Activated T-cell treated with anti-CD3 and anti-CD28 coated beads, Interleukin-2, amount 50 U/mL, for 4 hours (primary cell): ENCODE results near the gene COQ7. TPM values are rescaled to one million over a fixed set of nuclear protein-coding genes. Genes with fewer than 3 reads are reported as not detected.

Experiments used
- total RNA-seq, 3 donors: library from RNA; stranded (reverse); gene quantifications; one replicate each; pipeline ENCODE4 v1.2.1, GENCODE V29; 2021

The COQ7 gene
- total RNA-seq, 3 donors from 2014 or later: 18.3 to 21.8 (median 20.4) TPM

Other genes with a start within 250 kb of the COQ7 start
- 10 to 100 TPM; 83.7 to 94.7 (median 87.3) TPM for gene SMG1, start 141.2 kb upstream of the COQ7 start, total RNA-seq
- not detected for gene TMC7, start 83.7 kb upstream of the COQ7 start, total RNA-seq
- 10 to 100 TPM in 1 of 3 donors, 1 to 10 TPM in 2; 6.0 to 12.3 (median 7.8) TPM for gene ITPRIPL2, start 46.4 kb downstream of the COQ7 start, total RNA-seq
- gene SYT17, start 100.6 kb downstream of the COQ7 start, total RNA-seq: under 1 TPM; 0.19 to 0.30 (median 0.29) TPM
- not detected for gene CLEC19A, start 218.1 kb downstream of the COQ7 start, total RNA-seq